ENCODE measurements around the gene WBP1L.
"Not testable (repeated sequence)": the region's sequence is repeated elsewhere in the genome, so short reads cannot be mapped to it uniquely, and the experiment has no call there.

The WBP1L gene

GRCh38 chr10:102743588-102744373 is at the start of gene WBP1L:
TSS of gene WBP1L (plus strand) at chr10:102743948. CDS start at chr10:102744054, 106 bp downstream.
- peak; percentile 100 for DNase-seq

GRCh38 chr10:102695401-102695800 is 48.3 kb upstream of the WBP1L start:
- DNase-seq: not testable (repeated sequence)

DNA sequence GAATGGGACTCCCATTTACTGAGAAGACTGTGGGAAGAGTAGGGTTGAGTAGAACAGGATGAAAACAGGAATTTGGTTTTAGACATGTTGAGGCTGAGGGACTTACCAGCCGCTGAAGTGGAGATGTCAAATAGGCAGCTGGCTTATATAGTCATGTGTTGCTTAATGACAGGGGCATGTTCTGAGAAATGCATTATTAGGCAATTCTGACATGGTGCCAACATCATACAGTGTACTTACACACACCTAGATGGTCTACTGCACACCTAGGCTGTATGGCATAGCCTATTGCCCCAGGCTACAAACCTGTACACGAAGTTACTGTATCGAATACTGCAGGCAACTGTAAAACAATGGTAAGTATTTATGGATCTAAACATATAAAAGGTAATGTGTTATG is 47.0 kb upstream of the WBP1L start:
- no peak for DNase-seq

DNA sequence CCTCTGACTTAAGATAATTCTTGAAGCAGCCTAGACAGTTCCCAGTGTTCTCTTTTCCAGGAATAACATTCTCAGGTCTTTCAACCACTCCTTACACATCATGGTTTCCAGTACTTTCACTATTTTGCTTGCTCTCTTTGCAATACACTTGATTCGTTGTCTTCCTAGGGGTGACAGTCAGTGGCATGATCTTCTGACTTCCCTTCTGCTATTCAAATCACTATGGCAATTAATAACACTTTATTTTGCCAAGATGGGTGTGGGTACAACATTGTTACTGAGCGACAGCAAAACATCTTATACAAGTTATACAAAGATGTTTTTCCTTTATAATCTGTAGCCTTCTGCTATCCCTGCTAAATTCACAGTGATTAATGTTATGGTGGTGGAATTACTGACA is 44.9 kb upstream of the WBP1L start:
- DNase-seq: no peak

GRCh38 chr10:102701272-102701671 is 42.5 kb upstream of the WBP1L start:
- no peak for DNase-seq

DNA sequence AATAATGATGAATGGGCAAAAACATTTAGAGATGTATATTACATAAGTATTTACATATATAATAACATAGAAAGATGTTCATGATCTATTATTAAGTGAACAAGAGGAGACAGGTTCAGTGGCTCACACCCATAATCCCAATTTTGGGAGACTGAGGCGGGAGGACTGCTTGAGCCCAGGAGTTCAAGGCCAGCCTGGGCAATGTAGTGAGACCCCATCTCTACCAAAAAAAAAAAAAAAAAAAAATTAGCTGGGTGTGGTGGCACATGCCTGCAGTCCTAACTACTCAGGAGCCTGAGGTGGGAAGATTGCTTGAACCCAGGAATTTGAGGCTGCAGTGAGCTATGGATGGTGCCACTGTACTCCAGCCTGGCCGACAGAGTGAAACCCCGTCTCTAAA is 42.0 kb upstream of the WBP1L start:
- DNase-seq: no peak

DNA sequence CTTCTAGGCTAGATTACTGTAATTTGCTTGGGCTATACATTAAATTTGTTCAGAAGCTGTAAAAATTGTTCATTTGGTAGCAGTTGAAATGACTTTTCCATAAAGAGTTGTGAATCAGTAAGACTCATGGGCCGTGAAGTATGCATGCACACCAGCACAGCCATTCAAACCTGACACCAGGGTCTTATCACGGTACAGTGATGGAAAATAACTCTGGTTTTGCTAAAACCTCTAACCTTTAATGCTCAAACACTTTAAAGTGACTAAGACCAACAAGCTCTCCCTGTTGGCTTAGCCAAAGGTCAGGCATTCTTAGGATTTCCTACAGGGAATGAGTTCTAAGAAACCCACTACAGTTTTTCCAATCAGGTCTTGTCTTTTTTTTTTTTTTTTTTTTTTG is 41.0 kb upstream of the WBP1L start:
- DNase-seq: no peak

DNA sequence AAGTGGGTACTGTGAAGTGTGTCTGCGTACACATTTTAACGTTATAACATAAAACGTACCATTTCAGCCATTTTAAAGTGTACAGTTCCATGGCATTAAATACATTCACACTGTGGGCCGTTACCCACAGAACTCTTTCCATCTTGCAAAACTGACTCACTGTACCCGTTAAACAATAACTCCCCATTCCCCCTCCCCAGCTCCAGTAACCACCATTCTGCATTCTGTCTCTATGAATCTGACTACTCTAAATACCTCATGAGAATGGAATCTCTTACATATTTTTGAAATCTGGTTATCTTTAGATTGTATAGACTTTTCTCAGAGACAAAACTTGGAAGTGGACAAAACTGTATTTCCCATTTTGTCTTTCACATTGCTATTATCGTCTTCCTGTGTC is 38.8 kb upstream of the WBP1L start:
- peak; percentile 88 for DNase-seq

DNA sequence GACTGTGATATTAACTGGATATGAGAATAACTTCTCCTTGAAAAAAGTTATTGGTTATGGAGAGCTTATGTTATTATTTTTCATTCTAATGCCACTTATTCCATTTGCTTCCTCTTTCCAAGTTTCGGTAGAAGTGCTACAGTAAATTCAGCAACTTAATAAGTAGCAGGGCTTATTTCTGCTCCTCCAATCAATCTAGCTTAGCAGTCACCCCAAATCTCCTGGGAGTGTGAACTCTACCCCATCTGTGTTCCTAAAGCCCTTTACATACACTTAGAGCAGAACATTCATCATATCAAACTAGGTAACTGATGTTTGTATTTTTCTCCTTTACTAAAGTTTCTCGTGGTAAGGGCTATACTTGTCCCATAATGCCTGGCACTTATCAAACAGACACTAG is 38.2 kb upstream of the WBP1L start:
- no peak for DNase-seq

DNA sequence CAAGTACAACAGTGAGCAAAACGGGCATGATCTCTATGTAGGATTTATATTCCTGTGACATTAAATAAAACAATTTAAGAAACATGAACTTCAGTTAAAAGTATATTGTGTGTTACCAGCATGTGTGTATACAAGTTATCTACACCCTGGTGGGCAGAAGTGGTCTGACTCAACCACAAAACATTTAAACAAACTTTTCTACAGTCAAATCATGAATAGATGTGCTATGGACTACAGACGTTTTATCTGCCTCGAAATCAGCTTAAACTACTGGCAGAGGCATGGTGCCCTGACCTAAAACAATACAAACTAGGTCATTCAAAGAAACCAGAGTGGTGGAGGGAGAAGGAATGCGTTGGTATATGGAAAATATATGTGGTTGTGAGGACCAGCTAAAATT is 33.1 kb upstream of the WBP1L start:
- peak; percentile 89 for DNase-seq

GRCh38 chr10:102712089-102712488 is 31.7 kb upstream of the WBP1L start:
- DNase-seq: no peak

DNA sequence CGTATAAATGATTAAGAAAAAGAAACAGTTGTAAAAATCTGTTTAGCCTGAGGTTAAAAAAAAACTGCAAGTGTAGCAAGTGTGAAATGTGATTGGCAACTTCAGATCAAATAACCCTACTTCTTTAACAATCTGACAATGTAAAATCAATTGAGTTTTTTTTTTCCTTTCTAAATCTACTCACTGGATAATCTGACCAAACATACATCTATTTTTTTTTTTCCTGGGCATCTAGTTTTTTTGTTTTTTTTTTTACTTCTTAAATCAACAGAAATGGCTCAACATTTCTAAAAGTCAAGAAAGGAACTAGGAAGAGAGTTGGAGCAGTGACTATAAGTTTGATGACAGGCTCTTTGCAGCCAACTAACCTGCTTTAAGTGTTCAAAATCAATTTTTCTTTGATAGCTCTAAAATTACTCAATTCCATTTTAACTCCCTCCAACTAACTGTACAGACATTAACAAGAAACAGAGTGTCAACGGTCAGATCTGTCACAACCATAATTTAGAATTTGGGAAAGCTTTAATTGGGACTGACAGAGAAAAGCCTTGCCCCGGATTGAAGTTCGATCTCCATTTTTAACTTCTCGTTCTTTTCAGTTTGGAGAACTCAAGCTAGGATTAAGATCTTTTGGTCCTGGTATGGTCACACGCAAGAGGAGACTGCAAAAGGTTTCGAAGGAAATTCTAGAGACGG is 30.8 kb upstream of the WBP1L start:
- DNase-seq: no peak

GRCh38 chr10:102713539-102713813 is 30.3 kb upstream of the WBP1L start:
- no peak for DNase-seq

- DNase-seq: peak; percentile 100
Measured at GRCh38 chr10:102713814-102714620, 29.7 kb upstream of the WBP1L start, which contains the start of gene ARL3. TSS of gene ARL3 (minus strand) at chr10:102714397. CDS start at chr10:102714275, 122 bp downstream.

- DNase-seq: peak; percentile 34
Measured at GRCh38 chr10:102714621-102715455, 28.9 kb upstream of the WBP1L start, which contains the start of gene SFXN2. TSS of gene SFXN2 (plus strand) at chr10:102714636. CDS start at chr10:102726637, 12,001 bp downstream.

- no peak for DNase-seq
Measured at GRCh38 chr10:102715880-102716279, 27.9 kb upstream of the WBP1L start.

DNA sequence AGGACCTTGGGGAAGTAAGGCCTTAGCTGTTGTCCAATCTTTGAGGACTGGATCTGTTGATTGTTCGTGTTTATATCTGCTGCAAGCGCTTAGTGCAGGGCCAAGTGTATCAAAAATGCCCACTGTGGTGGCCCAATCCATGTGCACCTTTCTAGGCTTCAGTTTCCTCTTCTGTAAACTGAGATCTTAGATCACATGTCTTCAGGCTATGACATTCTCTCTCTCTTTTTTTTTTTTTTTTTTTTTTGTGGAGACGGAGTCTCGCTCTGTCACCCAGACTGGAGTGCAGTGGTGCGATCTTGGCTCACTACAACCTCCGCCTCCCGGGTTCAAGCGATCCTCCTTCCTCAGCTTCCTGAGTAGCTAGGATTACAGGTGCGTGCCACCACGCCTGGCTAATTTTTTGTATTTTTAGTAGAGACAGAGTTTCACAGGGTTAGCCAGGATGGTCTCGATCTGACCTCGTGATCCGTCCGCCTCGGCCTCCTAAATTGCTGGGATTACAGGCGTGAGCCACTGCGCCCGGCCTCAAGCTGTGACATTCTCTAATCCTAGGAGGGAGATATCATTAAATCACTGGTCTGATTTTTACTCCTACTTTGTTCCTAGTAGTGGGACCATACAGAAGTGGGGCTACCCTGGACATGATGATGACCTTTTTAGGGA is 26.7 kb upstream of the WBP1L start:
- DNase-seq: not testable (repeated sequence)

GRCh38 chr10:102718220-102718619 is 25.5 kb upstream of the WBP1L start:
- peak; percentile 26 for DNase-seq

DNA sequence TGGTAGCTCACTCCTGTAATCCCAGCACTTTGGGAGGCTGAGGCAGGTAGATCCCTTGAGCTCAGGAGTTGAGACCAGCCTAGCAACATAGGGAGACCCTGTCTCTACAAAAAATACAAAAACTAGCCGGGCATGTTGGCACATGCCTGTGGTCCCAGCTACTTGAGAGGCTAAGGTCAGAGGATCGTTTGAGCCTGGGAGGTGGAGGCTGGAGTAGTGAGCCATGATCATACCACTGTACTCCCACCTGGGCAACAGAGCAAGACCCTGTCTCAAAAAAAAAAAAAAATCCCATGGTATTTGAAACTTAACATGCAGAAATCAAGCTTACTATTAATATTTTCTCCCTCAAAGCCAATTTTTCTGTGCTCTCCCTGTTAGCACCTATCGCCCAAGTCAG is 23.4 kb upstream of the WBP1L start:
- DNase-seq: no peak

GRCh38 chr10:102720775-102721301 is 22.9 kb upstream of the WBP1L start:
- no peak for DNase-seq

GRCh38 chr10:102721954-102722353 is 21.8 kb upstream of the WBP1L start:
- no peak for DNase-seq

DNA sequence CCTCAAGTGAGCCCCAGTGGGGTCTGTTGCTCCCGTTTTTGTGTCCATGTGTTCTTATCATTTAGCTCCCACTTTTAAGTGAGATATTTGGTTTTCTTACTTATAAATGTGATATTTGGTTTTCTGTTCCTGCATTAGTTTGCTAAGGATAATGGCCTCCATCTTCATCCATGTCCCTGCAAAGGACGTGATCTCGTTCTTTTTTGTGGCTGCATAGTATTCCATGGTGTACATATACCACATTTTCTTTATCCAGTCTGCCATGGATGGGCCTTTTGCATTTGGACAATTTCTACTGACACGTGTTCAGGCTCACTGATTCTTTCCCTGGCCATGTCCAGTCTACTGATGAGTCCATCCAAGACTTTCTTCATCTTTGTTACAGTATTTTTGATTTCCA is 19.8 kb upstream of the WBP1L start:
- DNase-seq: no peak

Data from EL (cell line).